Activated T-cell treated with anti-CD3 and anti-CD28 coated beads, Interleukin-2, amount 50 U/mL, for 48 hours (primary cell): ENCODE measurements around the gene BTBD8.

Source experiments
- DNase-seq, 2 experiments: peaks; one replicate each; pipeline ENCODE4 v3.0.0-alpha.2; 2020

Gene BTBD8

DNA sequence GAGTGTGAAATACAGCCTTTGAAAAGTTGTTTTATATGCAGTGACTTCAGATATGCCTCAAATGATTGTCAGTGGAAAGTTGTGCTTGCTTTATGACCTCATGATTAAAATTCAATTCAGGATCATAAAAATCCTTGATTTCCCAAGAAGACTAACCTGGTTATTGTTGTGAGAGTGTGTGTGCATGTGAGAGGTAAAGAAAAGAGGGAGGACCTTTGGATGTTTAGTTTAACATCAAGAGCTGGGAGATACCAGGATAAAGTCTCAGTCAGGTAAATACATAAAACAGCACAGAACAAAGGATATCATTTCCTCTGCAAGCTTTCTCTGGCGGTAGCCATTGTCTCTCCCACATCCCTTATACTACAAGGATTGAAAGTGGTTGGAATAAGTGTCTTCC is 14.4 kb downstream of the BTBD8 start:
- no peak for DNase-seq

DNA sequence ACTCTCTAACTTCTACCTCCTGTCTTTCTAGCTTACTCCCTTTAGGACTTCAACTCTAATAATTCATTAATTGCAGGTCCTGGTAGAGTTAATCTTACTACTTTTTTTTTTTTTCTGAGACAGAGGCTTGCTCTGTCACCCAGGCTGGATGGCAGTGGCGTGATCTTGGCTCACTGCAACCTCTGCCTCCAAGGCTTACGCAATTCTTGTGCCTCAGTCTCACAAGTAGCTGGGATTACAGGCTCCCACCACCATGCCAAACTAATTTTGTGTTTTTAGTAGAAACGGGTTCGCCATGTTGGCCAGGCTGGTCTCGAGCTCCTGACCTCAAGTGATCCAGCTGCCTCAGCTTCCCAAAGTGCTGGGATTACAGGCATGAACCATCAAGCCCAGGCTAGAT is 15.7 kb downstream of the BTBD8 start:
- no peak for DNase-seq

DNA sequence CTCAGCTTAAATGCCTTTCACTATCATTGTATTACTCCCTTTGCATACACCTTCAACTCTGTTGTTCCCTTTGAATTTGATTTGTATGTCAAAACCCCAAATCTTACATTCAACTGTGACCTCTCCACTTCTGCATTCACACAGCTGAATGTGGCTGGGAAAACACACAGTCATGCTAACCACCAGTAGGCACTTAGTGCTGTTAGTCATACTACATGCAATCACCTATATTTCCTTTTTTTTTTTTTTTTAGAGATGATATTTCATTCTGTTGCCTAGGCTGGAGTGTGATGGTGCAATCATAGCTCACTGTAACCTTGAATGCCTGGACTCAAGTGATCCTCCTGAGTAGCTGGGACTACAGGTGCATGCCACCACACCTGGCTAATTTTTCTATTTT is 16.2 kb downstream of the BTBD8 start:
- no peak for DNase-seq

DNA sequence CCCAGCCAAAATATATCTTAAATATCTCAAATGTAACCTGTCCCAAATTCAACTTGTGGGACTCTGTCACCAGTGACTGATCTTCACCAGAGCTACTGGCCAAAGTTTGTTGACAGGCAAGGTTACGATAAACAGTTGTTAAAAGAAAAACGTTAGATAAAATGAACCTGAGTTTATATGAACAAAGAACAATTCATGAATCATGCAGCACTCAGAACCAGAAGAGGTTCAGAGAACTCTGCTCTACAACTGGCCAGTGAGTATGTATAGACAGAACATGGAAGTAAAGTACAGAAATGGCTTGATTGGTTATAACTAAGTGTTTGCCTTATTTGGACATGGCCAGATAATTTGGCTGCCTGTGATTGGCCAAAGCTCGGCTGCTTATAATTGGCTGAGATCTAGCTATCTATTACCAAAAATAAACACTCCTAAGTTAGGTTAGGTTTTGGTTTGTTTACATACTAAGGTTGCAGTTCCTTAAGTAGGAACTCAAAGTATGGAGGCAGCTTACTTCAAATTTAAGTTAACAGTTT is 25.5 kb downstream of the BTBD8 start:
- DNase-seq = no peak

DNA sequence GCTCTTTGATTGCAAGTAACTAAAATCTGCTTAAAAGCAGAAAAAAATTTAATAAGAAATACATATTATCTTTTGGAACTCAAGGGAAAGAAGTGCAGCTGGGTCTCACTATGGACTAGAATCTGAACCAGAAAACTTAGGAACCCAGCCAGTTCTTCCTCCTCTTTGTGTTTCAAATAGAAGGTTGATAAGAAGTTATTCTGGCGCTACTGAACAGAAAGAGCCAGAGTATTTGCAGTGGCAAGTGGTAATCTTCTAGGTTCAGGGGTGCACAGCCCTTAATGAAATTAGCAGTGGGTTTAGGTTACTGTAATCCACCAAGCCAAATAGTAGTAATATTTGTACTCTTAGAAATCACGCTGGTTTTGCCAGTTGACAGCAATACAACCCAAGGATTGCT is 28.5 kb downstream of the BTBD8 start:
- no peak for DNase-seq

DNA sequence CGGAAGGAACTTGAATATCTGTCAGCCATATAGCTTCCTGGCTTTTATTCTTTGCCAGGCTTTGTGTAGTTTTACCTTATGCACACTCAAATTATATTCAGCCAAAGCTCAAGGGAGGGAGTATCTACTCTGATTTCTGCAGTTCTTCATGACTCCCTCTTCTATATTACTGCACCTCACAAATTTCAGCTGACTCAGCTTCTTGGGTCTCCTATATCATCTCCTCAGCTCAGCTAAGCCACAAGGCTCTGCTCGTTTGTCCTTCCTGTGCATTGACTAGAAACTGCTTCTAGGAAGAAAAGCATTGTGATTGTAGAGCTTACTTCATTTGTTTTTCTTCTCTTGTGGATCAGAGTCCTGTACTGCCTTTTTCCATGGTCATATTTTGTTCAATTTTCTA is 37.4 kb downstream of the BTBD8 start:
- DNase-seq = no peak

DNA sequence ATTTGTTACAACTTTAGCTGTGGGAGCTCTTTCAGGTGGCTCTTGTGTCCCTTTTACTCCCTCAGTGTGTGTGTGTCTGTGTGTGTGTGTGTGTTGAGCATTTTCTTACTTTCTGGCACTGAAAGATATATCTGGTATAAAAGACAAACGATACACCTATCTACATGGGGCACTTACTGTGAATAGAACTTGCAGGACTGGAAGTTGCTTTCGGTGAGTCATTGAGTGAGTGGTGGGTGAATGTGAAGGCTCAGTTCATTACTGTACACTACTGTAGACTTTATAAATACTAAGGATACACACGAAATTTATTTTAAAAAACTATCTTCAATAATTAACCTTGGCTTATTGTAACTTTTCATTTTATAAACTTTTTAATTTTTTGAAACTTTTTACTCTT is 38.7 kb downstream of the BTBD8 start:
- no peak for DNase-seq

DNA sequence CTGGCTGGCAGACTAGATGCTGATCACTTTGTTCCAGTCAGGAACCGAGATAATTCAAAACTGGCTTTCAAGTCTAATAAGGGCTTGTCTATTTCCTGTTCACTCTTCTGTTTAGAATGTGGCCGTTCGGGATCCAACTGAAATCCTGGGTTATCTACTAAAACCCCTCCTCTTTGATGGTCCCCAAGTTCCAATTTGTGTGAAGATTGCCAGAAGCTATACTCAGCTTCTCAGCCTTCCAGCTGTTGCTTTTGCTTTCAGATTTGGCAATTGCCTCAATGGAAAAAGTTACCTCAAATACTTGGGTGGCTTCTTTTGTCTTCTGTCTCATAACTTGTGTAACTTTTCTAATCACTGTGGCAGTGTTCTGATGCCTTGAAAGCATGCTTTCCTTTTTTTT is 43.7 kb downstream of the BTBD8 start:
- no peak for DNase-seq

DNA sequence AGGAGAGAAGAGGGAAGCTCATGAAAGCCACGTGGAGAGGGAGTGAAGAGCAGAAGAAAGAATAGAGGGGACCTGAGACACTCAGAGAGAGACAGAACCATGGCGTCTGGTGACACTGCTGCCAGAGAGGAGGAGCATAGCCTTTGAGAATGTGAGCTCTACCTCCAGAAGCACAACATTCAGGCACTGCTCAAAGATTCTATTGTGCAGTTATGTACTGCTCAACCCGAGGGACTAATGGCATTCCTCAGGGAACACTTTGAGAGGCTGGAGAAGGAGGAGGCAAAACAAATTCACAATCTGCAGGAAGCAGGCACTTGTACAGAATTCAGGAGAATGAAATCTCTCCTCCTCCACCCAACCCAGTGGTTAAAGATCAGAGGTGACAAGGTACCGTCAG is 45.1 kb downstream of the BTBD8 start:
- DNase-seq = no peak

DNA sequence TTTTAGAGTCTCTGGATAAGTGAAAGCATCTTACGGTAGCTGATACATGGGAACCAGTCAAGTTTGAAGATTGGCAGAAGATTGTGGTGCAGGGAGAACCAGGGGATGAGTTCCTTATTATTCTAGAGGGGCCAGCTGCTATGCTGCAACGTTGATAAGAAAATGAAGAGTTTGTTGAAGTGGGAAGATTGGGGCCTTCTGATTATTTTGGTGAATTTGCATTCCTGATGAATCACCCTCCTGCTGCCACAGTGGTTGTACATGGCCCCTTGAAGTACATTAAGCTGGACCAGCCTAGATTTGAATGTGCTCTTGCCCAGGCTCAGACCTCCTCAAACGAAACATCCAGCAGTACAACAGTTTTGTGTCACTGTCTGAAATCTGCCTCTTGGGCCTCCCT is 45.9 kb downstream of the BTBD8 start:
- DNase-seq = no peak

DNA sequence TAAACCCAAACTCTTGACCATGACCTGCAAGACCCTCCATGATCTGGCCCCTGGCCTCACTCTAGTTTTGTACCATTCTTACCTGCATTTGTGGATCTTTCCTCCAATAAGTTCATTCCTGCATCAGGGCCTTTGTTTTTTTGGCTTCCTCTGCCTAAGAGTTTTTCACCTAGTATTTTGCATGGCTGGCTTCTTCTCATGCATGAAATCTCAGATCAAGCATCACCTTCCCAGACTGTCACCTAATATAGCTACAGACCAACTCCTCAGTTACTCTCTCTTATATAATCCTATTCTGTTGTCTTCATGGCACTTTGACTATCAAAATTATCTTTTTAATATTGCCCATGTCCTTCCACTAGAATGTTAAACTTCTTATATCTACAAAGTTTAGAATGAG is 54.2 kb downstream of the BTBD8 start:
- no peak for DNase-seq

DNA sequence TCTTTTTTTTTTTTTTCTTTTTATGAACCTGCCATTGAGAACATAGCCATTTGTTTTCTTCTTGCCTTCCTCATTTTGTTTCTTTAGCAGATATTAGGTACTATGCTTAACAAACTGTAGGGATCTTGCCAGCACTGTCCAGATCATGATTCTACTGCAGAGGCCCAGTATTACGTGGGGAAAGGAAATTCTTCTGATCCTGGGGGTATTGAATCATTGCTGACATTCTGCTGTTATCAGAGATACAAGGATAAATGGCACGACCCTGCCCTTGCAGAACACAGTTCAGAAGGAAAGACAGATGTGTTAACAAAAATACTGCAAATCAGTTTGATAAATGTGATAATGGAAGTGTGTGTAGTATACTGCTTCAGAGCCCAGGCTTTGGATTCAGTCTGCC is 56.2 kb downstream of the BTBD8 start:
- DNase-seq = no peak

DNA sequence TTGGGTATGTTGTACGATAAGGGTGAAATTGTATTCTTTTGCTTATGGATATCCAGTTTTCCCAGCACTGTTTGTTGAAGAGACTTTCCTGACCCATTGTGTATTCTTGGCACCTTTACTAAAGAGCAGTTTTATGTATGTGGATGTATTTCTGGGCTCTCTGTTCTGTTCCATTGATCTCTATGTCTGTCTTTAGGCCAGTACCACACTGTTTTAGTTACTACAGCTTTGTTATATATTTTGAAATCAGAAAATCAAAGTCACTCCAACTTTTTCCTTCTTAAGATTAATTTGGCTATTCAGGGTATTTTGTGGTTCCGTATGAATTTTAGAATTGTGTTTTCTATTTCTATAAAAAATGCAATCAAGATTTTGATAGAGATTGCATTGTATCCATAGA is 74.8 kb downstream of the BTBD8 start:
- DNase-seq = no peak

DNA sequence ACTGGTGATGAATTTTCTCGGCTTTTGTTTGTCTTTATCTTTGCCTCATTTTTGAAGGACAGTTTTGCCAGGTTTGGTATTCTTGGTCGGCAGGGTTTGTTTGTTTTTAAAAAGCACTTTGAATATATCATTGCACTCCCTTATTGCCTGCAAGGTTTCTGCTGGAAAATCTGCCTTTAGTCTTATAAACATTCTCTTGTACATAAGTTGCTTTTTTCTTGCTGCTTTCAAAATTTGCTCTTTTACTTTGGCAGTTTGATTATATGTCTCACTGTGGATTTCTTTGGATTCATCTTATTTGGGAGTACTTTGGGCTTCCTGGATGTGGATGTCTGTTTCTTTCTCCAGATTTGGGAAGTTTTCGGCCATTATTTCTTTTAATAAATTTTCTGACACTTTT is 79.4 kb downstream of the BTBD8 start:
- no peak for DNase-seq

DNA sequence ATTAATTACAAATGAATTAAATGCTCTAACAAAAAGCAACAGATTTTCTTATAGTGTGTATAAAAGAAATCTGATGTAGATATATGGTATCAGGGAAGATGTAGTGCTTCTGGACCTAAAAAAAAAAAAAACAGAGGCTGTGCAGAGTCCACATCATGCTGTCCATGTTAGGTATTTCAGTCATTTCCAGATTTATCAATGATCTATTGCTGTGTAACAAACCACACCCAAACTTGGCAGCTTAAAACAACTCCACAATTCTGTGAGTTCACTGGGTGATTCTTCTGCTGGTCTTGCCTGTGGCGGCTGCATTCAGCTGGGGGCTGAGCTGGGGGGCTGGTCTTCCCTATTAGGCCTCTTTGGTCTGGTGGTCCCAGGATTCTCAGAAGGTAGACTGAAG is 85.2 kb downstream of the BTBD8 start:
- DNase-seq = no peak

DNA sequence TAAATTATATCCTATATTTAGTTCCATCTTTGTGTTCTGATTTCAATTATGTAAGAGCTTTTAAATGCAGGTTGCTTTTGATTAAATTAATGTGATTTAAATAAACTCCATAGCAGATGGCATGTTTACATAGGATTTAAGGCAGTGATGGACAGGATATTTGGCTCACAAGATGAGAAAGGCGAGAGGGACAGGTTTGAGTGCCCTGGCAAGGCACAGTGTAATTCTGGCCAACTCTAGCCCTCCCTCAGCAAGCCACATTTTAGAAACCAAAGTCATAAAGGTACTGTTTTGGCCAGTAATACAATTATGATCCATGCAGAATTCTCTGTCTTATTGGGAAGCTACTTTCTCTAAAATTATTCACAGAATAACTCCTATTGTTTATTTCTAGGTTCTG is 87.0 kb downstream of the BTBD8 start:
- DNase-seq = no peak

DNA sequence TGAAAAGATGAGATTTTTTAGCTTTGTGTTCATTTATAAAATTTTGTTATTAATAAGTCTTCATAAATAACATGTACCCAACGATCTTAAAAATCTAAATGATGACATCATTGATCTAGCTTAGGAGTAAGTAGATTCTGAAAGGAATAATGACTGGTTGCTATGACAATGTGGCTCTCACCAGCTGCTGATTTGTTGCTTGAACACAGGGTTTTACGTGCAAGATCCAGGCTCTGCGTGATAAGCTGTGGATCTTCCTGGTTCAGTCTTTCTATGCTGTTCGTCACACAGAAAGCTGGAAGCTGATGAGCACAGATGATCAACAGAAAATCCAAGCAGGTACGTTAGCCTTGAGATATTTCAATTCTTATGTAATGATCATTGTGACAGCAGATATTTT is 88.5 kb downstream of the BTBD8 start:
- DNase-seq = no peak

DNA sequence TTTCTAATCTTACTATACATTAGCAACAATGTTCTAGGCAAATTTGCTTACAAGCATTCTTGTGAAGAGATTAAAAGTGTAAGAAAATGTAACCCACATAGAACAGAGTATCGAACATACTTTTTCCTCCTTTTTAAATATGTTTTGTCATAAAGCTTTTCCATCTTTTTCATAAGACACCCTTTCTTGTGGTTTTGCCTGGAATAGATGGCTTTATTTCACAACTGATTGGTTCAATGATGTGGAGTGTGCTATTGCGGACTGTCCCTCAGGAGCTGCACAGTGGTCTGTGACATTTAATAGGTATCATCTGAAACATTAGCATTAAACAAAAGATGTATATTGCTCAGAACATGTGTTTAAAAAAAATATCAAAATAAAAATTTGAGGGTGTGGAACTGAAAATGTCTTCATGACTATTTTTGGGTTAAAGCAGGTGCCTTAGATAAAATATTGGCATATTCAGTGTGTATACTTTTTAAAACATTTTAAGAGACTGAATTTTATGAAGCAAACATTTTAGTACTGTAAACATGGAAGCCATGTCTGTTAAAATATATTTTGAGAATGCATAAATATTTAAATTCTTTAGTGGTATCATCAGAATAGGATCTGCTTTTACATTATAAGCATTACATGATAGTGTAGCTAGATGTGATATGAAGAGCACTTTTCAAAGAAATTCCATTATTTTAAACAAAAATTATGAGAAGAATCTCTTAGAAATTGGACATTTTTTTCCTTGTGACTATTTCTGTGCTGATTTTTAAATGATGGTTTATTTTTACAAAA is 89.3 kb downstream of the BTBD8 start:
- DNase-seq = no peak

DNA sequence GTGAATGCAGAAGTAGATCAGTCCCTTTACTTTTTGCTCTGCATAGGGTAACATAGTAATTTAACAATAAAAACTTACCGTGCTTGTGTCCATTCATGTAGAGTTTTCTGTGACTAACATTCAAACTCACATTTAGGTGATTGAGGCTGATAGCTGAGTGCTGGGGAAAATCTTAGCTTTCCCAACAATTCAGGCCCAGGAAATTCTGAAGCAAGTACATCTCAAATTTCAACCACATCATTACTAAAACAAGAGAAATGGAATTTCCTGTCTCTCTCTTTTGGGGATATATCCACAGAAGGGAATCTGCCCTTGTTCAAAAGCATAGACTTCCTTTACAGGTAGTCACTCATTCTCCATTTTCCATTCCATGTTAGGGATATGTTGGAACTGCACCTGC is 104.5 kb downstream of the BTBD8 start:
- no peak for DNase-seq

DNA sequence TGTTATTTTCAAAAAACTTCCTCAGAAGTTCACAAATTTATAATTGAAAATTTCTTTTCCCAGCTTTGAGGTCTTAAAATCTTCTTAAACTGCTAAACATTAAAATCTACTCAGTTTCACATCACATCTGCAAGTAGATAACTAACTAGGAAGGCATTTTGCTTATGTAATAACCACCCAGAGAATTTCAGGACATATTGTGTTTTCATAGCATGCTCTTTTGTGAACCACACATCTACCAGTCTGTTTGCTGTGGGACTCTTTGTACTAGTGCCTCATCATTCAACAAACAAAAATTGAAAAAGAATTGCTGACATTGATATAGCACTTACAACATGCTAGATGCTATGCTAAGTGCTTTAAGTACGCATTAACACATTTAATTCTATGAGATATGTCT is 105.9 kb downstream of the BTBD8 start:
- no peak for DNase-seq

DNA sequence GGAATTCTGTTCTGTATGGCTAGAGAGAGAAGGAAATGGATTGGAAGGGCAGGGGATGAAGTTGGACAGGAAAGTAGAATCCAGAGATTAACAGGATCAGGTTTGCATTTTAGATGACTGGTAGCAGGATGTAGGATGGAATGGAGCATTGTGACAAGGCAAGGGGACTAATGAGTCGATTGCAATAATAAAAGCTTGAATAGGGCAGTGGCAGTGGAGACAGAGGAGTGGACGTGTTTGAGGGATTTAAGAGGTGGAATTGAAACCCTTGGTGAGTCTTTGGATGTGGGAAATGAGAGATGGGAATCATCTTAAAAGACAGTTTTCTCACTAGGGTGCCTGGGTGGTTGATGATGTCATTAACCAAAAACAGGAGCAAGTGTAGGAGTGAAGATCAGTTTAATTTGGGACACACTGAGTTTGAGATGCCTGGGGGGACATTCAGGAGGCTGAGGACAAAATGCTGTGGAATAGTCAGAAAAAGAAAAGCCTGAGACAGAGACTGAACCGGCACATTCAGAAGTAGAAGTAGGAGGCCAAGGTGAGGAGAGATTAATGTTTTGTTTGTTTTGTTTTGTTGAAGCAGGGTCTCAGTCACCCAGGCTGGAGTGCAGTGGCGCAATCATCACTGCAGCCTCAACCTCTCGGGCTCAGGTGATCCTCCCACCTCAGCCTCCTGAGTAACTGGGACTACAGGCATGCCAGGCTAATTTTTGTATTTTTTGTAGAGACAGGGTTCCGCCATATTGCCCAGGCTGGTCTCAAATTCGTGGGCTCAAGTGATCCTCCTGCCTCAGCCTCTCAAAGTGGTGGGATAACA is 108.5 kb downstream of the BTBD8 start:
- no peak for DNase-seq

DNA sequence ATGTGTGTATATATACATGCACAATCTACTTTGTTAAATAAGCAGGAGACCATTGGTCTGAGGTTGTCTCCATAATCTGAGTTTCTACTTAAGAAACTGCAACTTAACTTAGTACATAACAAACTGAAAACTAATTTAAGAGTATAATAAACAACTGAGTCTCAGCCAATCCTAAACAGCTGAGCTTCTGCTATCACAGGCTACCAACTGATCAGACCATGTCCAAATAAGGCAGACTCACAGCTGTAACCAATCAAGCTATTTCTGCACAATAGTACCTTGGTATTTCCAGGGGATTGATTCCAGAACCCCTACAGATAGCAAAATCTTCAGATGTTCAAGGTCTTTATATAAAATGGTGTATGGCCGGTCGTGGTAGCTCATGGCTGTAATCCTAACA is 111.6 kb downstream of the BTBD8 start:
- DNase-seq = no peak

DNA sequence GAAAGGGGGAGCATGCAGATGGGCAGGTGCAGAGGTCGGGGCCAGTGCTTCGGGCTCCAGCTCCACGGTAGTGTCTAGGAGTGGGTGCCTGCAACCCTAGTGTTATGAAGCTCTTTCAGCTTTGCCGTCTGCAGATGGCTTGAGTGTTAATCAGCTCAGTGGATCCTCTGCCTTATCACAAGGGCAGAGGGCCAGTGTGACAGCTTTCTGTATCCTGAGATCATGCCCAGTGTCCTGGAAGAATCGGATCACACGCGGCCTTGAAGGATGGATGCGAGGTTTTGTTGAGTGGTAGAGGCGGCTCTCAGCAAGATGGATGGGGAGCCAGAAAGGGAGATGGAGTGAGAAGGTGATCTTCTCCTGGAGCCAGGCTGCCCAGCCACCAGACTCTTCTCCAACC is 112.1 kb downstream of the BTBD8 start:
- no peak for DNase-seq

DNA sequence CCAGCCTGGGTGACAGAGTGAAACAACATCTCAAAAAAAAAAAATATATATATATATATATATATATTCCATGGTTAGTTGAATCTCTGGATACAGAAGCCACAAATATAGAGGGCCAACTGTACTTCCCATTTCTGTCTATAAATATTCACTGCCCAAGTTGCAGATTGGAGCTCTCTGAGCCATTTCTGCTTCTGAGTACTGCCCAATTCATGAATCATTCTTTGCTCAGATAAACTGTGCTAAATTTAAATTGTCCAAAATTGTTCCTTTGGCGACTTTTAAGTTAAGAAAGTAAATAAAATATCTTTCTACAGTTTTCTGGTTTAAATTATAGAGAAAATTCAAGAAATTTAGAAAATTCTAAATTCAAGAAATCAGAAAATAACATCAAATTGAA is 114.4 kb downstream of the BTBD8 start:
- DNase-seq = no peak
